Uterus (tissue), 4 donors: ENCODE results near the gene FBXO47. TPM values are rescaled to one million over a fixed set of nuclear protein-coding genes. Genes with fewer than 3 reads are reported as not detected.

ENCODE experiments used
- DNase-seq, 2 donors: peaks; one replicate each; pipeline ENCODE4 v3.0.0-alpha.2; 2019 to 2020
- H3K27ac ChIP-seq, 2 donors: fragments of 200-600 bp; sonication (generic); 1 replicate in 1 of 2; 2 replicates in 1 of 2; pipeline ENCODE4 v1.5.1; 2016 to 2018
- H3K27me3 ChIP-seq, 2 donors: fragments of 200-600 bp; sonication (generic); one replicate each; pipeline ENCODE4 v1.5.1; 2018 to 2019; ENCODE audit warnings: control low read depth in 1 of 2
- H3K36me3 ChIP-seq, 2 donors: fragments of 200-600 bp; sonication (generic); one replicate each; pipeline ENCODE4 v1.5.1; 2019; ENCODE audit warnings: control low read depth in 1 of 2
- H3K4me1 ChIP-seq, 2 donors: fragments of 200-600 bp; sonication (generic); one replicate each; pipeline ENCODE4 v1.5.1; 2018 to 2019; ENCODE audit warnings: control low read depth in 1 of 2
- H3K4me3 ChIP-seq, 2 donors: fragments of 200-600 bp; sonication (generic); 1 replicate in 1 of 2; 2 replicates in 1 of 2; pipeline ENCODE4 v1.5.1; 2018 to 2019; ENCODE audit warnings: mild to moderate bottlenecking in 1 of 2
- H3K9me3 ChIP-seq, 2 donors: fragments of 200-600 bp; sonication (generic); one replicate each; pipeline ENCODE4 v1.5.1; 2019; ENCODE audit warnings: control low read depth in 1 of 2
- CTCF ChIP-seq, 4 experiments: fragments of 200-600 bp in 2 of 4; fragments of 450-650 bp in 2 of 4; sonication (generic) in 2 of 4; IDR thresholded peaks; one replicate each; pipeline ENCODE4 v1.5.1; 2016 to 2019; ENCODE audit warnings: antibody characterized with exemption in 4 of 4, mild to moderate bottlenecking in 2 of 4, moderate library complexity in 1 of 4
- POLR2A ChIP-seq, 2 donors: fragments of 450-650 bp; IDR thresholded peaks; one replicate each; pipeline ENCODE4 v1.6.1; 2016; ENCODE audit warnings: antibody characterized with exemption in 2 of 2, mild to moderate bottlenecking in 1 of 2, moderate library complexity in 1 of 2
- intact Hi-C: fragments of 100-400 bp; cut with DNase I; formaldehyde crosslinking; loops from one replicate; pipeline ENCODE4 v1.15.1; 2023; ENCODE audit warnings: low total_unique reads
- total RNA-seq, 4 donors: library from RNA; depleted of rRNA in 3 of 4; stranded (reverse); fragments of >200 nt in 3 of 4; gene quantifications; one replicate each; pipeline versions ENCODE4 v1.1.0 to v1.2.4, GENCODE V29; 2014 to 2023
- donor health status: DM: yes; HTN: yes; CAD: no.

FBXO47 gene
- total RNA-seq, 4 donors from 2014 or later = 0.14 TPM; not detected in 3

GRCh38 chr17:38920374-38921291 is 46.6 kb downstream of the FBXO47 start:
- intact Hi-C loops = no loop called here
- DNase-seq = no peak
- Histone ChIP-seq H3K4me1 (peaks cover 8 to 21% of the 10 kb centered on the region in 2 donors), H3K4me3 (no peak overlapping the region), H3K9me3 (no peaks in the 10 kb centered on the region), H3K27ac (peak overlapping the region; percentile 79 to 90), H3K36me3 (no peaks in the 10 kb centered on the region), H3K27me3 (no peaks in the 10 kb centered on the region)
- TF ChIP-seq POLR2A (IDR thresholded peaks at IDR 0.05) (no peak), CTCF (IDR thresholded peaks at IDR 0.05) (no peak)

GRCh38 chr17:38919316-38920078 is 47.7 kb downstream of the FBXO47 start:
- peak overlapping the region; percentile 79 to 90 for H3K27ac ChIP-seq
- H3K9me3 ChIP-seq = no peaks in the 10 kb centered on the region
- peaks cover 8 to 21% of the 10 kb centered on the region in 2 donors for H3K4me1 ChIP-seq
- intact Hi-C loops = no loop called here
- no peaks in the 10 kb centered on the region for H3K36me3 ChIP-seq
- no peak for TF ChIP-seq POLR2A (IDR thresholded peaks at IDR 0.05)
- no peak for TF ChIP-seq CTCF (IDR thresholded peaks at IDR 0.05)
- DNase-seq = peak in 1 of 2 donors; percentile 12
- no peak overlapping the region for H3K4me3 ChIP-seq
- no peaks in the 10 kb centered on the region for H3K27me3 ChIP-seq

GRCh38 chr17:38918916-38919315 is 48.3 kb downstream of the FBXO47 start:
- TF ChIP-seq POLR2A (IDR thresholded peaks at IDR 0.05) (no peak), CTCF (IDR thresholded peaks at IDR 0.05) (no peak)
- no peak overlapping the region for H3K4me3 ChIP-seq
- peaks cover 8 to 21% of the 10 kb centered on the region in 2 donors for H3K4me1 ChIP-seq
- peak overlapping the region; percentile 79 to 90 for H3K27ac ChIP-seq
- no peaks in the 10 kb centered on the region for H3K36me3 ChIP-seq
- no peak for DNase-seq
- intact Hi-C loops = no loop called here
- H3K9me3 ChIP-seq = no peaks in the 10 kb centered on the region
- no peaks in the 10 kb centered on the region for H3K27me3 ChIP-seq

GRCh38 chr17:38918129-38918913 is 48.9 kb downstream of the FBXO47 start:
- DNase-seq = no peak
- intact Hi-C loops = no loop called here
- Histone ChIP-seq H3K9me3 (no peaks in the 10 kb centered on the region), H3K27me3 (no peaks in the 10 kb centered on the region), H3K36me3 (no peaks in the 10 kb centered on the region), H3K4me3 (no peak overlapping the region), H3K4me1 (peaks cover 8 to 21% of the 10 kb centered on the region in 2 donors), H3K27ac (peak overlapping the region; percentile 79 to 90)
- no peak for TF ChIP-seq CTCF (IDR thresholded peaks at IDR 0.05)
- no peak for TF ChIP-seq POLR2A (IDR thresholded peaks at IDR 0.05)
